ENCODE results near the gene LIN28A.

- no peak for TF ChIP-seq YY1 (IDR thresholded peaks at IDR 0.05; ENCODE audit: insufficient read depth, insufficient read length)
- TF ChIP-seq ZNF274 (IDR thresholded peaks at IDR 0.05; ENCODE audit: low read depth, low read length): no peak
Measured at GRCh38 chr1:26478159-26478558, 67.5 kb downstream of the LIN28A start.

All from NT2/D1 (cell line).